HEK293 (cell line): Measurements from ENCODE around the gene PTX3.

ENCODE experiments used
- CTCF ChIA-PET: fragments of 350-600 bp; formaldehyde crosslinking; extraction: SDS; loops from one replicate; lab custom pipeline; 2021; ENCODE audit warnings: antibody characterized with exemption; lab: Yijun Ruan, JAX
- POLR2A ChIA-PET: fragments of 300-600 bp; formaldehyde crosslinking; extraction: SDS; loops from one replicate; lab custom pipeline; 2020; ENCODE audit warnings: antibody characterized with exemption, inconsistent platforms; lab: Yijun Ruan, JAX
- H3K27ac ChIP-seq: fragments of 200-500 bp; sonication (Bioruptor generic); 2 replicates; pipeline ENCODE4 v1.5.1; 2014; ENCODE audit warnings: low read depth, low read length, control low read depth, inconsistent platforms; ENCODE audit errors: extremely low read depth
- H3K36me3 ChIP-seq, 2 experiments: fragments of 200-500 bp in 1 of 2; sonication (Bioruptor generic) in 1 of 2; 1 replicate in 1 of 2; 2 replicates in 1 of 2; pipeline ENCODE4 v1.5.1; 2014 to 2017; ENCODE audit warnings: inconsistent platforms in 2 of 2, low read length in 2 of 2; ENCODE audit not compliant: control insufficient read depth in 2 of 2, insufficient read depth in 1 of 2
- H3K4me1 ChIP-seq: fragments of 200-500 bp; sonication (Bioruptor generic); 2 replicates; pipeline ENCODE4 v1.5.1; 2014; ENCODE audit warnings: mild to moderate bottlenecking, low read length, inconsistent platforms; ENCODE audit not compliant: control insufficient read depth, insufficient read depth
- H3K4me3 ChIP-seq: 2 replicates; pipeline ENCODE4 v1.5.1; 2011; ENCODE audit warnings: low read depth, mild to moderate bottlenecking, control low read depth, low read length, moderate library complexity
- H3K9me3 ChIP-seq: fragments of 200-500 bp; sonication (Bioruptor generic); 2 replicates; pipeline ENCODE4 v1.5.1; 2014; ENCODE audit warnings: low read depth, low read length, inconsistent platforms; ENCODE audit not compliant: control insufficient read depth, insufficient read depth
- HIC1 ChIP-seq: fragments of 450-650 bp; formaldehyde crosslinking; IDR thresholded peaks from 2 replicates; pipeline ENCODE4 v1.5.1; 2016; ENCODE audit warnings: missing biosample characterization, missing genetic modification characterization
- HOXA7 ChIP-seq: sonication (generic); formaldehyde crosslinking; IDR thresholded peaks from 2 replicates; pipeline ENCODE4 v1.8.1; 2022; ENCODE audit warnings: missing genetic modification reagents, borderline replicate concordance
- HOXD13 ChIP-seq: sonication (generic); formaldehyde crosslinking; IDR thresholded peaks from 2 replicates; pipeline ENCODE4 v1.8.0; 2022; ENCODE audit warnings: missing genetic modification reagents, borderline replicate concordance
- KLF1 ChIP-seq: fragments of 450-650 bp; formaldehyde crosslinking; IDR thresholded peaks from 2 replicates; pipeline ENCODE4 v1.5.1; 2016; ENCODE audit warnings: missing biosample characterization, missing genetic modification characterization
- PRDM10 ChIP-seq: fragments of 450-650 bp; formaldehyde crosslinking; IDR thresholded peaks from 2 replicates; pipeline ENCODE4 v1.5.1; 2016; ENCODE audit warnings: missing biosample characterization, missing genetic modification characterization
- ZBTB26 ChIP-seq: fragments of 450-650 bp; formaldehyde crosslinking; optimal IDR thresholded peaks from 2 replicates; pipeline ENCODE3; 2016; ENCODE audit warnings: missing biosample characterization, mild to moderate bottlenecking, missing genetic modification characterization
- ZNF155 ChIP-seq: fragments of 450-650 bp; formaldehyde crosslinking; IDR thresholded peaks from 2 replicates; pipeline ENCODE4 v1.5.1; 2016; ENCODE audit warnings: missing biosample characterization, missing genetic modification characterization
- ZNF24 ChIP-seq: fragments of 450-650 bp; formaldehyde crosslinking; IDR thresholded peaks from 2 replicates; pipeline ENCODE4 v1.5.1; 2016; ENCODE audit warnings: missing biosample characterization, missing genetic modification characterization
- ZNF274 ChIP-seq, 2 experiments: fragments of 200-500 bp in 1 of 2; fragments of 450-650 bp in 1 of 2; sonication (Bioruptor generic) in 1 of 2; formaldehyde crosslinking in 1 of 2; IDR thresholded peaks; 2 replicates each; pipeline versions ENCODE4 v1.5.1 to v1.6.1; 2014 to 2016; ENCODE audit warnings: borderline replicate concordance in 1 of 2, inconsistent platforms in 1 of 2, low read length in 1 of 2, missing biosample characterization in 1 of 2, missing genetic modification characterization in 1 of 2
- ZNF354C ChIP-seq: fragments of 450-650 bp; formaldehyde crosslinking; IDR thresholded peaks from 2 replicates; pipeline ENCODE4 v1.5.1; 2016; ENCODE audit warnings: missing biosample characterization, missing genetic modification characterization, low read depth, borderline replicate concordance
- ZNF423 ChIP-seq: fragments of 450-650 bp; formaldehyde crosslinking; IDR thresholded peaks from 2 replicates; pipeline ENCODE4 v1.5.1; 2016; ENCODE audit warnings: missing biosample characterization, missing genetic modification characterization
- ZNF48 ChIP-seq: fragments of 450-650 bp; formaldehyde crosslinking; IDR thresholded peaks from 2 replicates; pipeline ENCODE4 v1.5.1; 2016; ENCODE audit warnings: missing biosample characterization, missing genetic modification characterization
- ZNF548 ChIP-seq: fragments of 450-650 bp; formaldehyde crosslinking; IDR thresholded peaks from 2 replicates; pipeline ENCODE4 v1.5.1; 2016; ENCODE audit warnings: missing biosample characterization, missing genetic modification characterization
- ZNF555 ChIP-seq: fragments of 450-650 bp; formaldehyde crosslinking; conservative IDR thresholded peaks from 2 replicates; pipeline ENCODE4 v1.5.1; 2017; ENCODE audit warnings: missing biosample characterization, mild to moderate bottlenecking, missing genetic modification characterization, inconsistent platforms
- ZNF558 ChIP-seq: fragments of 450-650 bp; formaldehyde crosslinking; IDR thresholded peaks from 2 replicates; pipeline ENCODE4 v1.5.1; 2016; ENCODE audit warnings: missing biosample characterization, missing genetic modification characterization
- ZNF639 ChIP-seq: fragments of 450-650 bp; formaldehyde crosslinking; IDR thresholded peaks from 2 replicates; pipeline ENCODE4 v1.5.1; 2016; ENCODE audit warnings: missing biosample characterization, missing genetic modification characterization
- ZNF76 ChIP-seq: fragments of 450-650 bp; formaldehyde crosslinking; IDR thresholded peaks from 2 replicates; pipeline ENCODE4; 2016; ENCODE audit warnings: low read depth, missing biosample characterization, missing genetic modification characterization, borderline replicate concordance
- ZNF837 ChIP-seq: fragments of 450-650 bp; formaldehyde crosslinking; IDR thresholded peaks from 2 replicates; pipeline ENCODE4 v1.5.1; 2016; ENCODE audit warnings: missing biosample characterization, missing genetic modification characterization
- ZNF843 ChIP-seq: fragments of 450-650 bp; formaldehyde crosslinking; IDR thresholded peaks from 2 replicates; pipeline ENCODE4 v1.5.1; 2016; ENCODE audit warnings: missing biosample characterization, missing genetic modification characterization

The PTX3 gene

GRCh38 chr3:157406394-157406793 lies 30.3 kb upstream of the PTX3 start (continued):
- TF ChIP-seq ZNF76 (no peak), ZNF274 (IDR thresholded peaks at IDR 0.05; ENCODE audit: low read length) (no peak), ZNF274 (tag by site-specific recombination; IDR thresholded peaks at IDR 0.05; ENCODE audit: borderline replicate concordance) (no peak), ZNF837 (tag by site-specific recombination) (no peak), ZNF555 (tag by site-specific recombination) (no peak), ZNF423 (tag by site-specific recombination) (no peak)
- TF ChIP-seq, all 188 proteins: peak for 0

- POLR2A ChIA-PET = no interaction called here
Measured at GRCh38 chr3:157407769-157408168, 28.9 kb upstream of the PTX3 start.

More at GRCh38 chr3:157407769-157408168, 28.9 kb upstream of the PTX3 start:
- Histone ChIP-seq H3K27ac (no peak overlapping the region), H3K9me3 (no peaks in the 10 kb centered on the region), H3K36me3 (no peaks in the 10 kb centered on the region), H3K4me1 (no peaks in the 10 kb centered on the region), H3K4me3 (no peak overlapping the region)
- no peak for TF ChIP-seq ZNF423 (tag by site-specific recombination)
- TF ChIP-seq ZNF155 (tag by site-specific recombination) = no peak
- TF ChIP-seq ZBTB26 (tag by site-specific recombination) = no peak
- TF ChIP-seq HOXD13 (CRISPR knock-in tag) = no peak
- no peak for TF ChIP-seq HIC1 (tag by site-specific recombination)
- no peak for TF ChIP-seq KLF1 (tag by site-specific recombination)
- no peak for TF ChIP-seq ZNF548
- TF ChIP-seq ZNF843 (tag by site-specific recombination) = no peak
- no peak for TF ChIP-seq PRDM10 (tag by site-specific recombination)
- no peak for TF ChIP-seq ZNF558 (tag by site-specific recombination)
- TF ChIP-seq ZNF354C (tag by site-specific recombination) = no peak
- TF ChIP-seq ZNF24 (tag by site-specific recombination) = no peak
- TF ChIP-seq ZNF76 = no peak
- no peak for TF ChIP-seq ZNF48 (tag by site-specific recombination)
- TF ChIP-seq HOXA7 (CRISPR knock-in tag) = no peak
- TF ChIP-seq ZNF639 = no peak
- CTCF ChIA-PET = no interaction called here
